ENCODE results near the gene PPM1H.

Gene PPM1H

DNA sequence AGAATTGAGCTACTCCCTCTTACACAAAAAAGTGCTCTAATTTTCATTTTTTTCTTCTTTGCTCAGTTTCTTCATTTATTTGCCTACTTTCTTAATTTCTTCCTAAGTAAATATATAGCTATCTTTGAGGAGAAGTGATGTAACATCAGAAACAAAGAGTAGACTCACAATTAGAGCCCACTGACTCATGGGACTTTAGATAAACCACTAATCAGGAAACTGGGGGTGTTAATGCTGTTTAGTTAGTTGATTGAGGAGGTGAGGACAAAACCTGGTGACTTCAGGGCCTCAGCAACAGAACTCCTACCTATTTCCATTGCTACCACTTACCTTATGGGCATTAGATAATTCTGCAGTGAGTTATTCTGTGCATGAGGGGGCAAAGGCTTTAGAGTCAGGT is 316.6 kb downstream of the PPM1H start:
- Histone ChIP-seq H3K36me3 (ENCODE audit: control insufficient read depth in 2 of 2, insufficient read depth in 1 of 2, low read length in 2 of 2) (no peaks in the 10 kb centered on the region), H3K4me1 (ENCODE audit: control insufficient read depth, insufficient read depth, low read length) (no peaks in the 10 kb centered on the region; the same call in 1 of the 2 replicates), H3K27ac (ENCODE audit: extremely low read depth, low read depth, low read length) (no peak overlapping the region), H3K9me3 (ENCODE audit: control insufficient read depth, insufficient read depth, low read depth, low read length) (no peaks in the 10 kb centered on the region), H3K4me3 (ENCODE audit: low read depth, low read length) (no peak overlapping the region)
- ChIA-PET CTCF (interaction anchor here (0.7 to 1.1 kb wide), 2 partner anchors 80 to 450 kb away, joined by 3 to 4 read pairs; no protein-coding TSS in a partner anchor), POLR2A (interaction anchor here (0.6 kb wide), 1 partner anchor 59 kb away, joined by 3 read pairs; no protein-coding TSS in a partner anchor)
- TF ChIP-seq EGR2 (tag by site-specific recombination; IDR thresholded peaks at IDR 0.05; ENCODE audit: low read depth) (peak; percentile 27; the same call in 1 of the 2 replicates), ZNF157 (tag by site-specific recombination; IDR thresholded peaks at IDR 0.05) (no peak)

DNA sequence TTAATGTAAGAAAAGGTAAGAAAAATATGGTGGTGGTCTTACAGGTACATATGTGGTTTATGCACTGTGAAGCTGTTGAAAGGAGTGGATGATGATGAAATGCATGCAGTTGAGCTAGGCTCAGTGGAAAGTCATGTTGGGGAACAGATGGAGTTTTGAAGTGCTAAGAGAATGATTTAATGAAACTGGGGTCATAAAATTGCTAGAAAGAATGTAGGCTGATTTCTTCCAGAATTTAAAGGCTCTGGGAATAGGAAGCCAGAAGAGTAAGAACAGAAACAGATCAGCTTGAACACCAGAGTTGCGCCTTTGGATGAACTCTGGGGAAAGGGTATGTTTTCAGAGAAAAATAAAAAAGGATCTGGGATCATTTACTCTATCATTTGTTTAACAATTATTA is 321.9 kb downstream of the PPM1H start:
- Histone ChIP-seq H3K27ac (ENCODE audit: extremely low read depth, low read depth, low read length) (no peak overlapping the region), H3K9me3 (ENCODE audit: control insufficient read depth, insufficient read depth, low read depth, low read length) (no peaks in the 10 kb centered on the region), H3K4me1 (ENCODE audit: control insufficient read depth, insufficient read depth, low read length) (no peaks in the 10 kb centered on the region), H3K4me3 (ENCODE audit: low read depth, low read length) (no peak overlapping the region), H3K36me3 (ENCODE audit: control insufficient read depth in 2 of 2, insufficient read depth in 1 of 2, low read length in 2 of 2) (no peaks in the 10 kb centered on the region)
- TF ChIP-seq KLF9 (tag by site-specific recombination; IDR thresholded peaks at IDR 0.05; ENCODE audit: low read depth) = no peak
- TF ChIP-seq ZNF140 (tag by site-specific recombination; IDR thresholded peaks at IDR 0.05) = no peak
- TF ChIP-seq, protein P1, sequence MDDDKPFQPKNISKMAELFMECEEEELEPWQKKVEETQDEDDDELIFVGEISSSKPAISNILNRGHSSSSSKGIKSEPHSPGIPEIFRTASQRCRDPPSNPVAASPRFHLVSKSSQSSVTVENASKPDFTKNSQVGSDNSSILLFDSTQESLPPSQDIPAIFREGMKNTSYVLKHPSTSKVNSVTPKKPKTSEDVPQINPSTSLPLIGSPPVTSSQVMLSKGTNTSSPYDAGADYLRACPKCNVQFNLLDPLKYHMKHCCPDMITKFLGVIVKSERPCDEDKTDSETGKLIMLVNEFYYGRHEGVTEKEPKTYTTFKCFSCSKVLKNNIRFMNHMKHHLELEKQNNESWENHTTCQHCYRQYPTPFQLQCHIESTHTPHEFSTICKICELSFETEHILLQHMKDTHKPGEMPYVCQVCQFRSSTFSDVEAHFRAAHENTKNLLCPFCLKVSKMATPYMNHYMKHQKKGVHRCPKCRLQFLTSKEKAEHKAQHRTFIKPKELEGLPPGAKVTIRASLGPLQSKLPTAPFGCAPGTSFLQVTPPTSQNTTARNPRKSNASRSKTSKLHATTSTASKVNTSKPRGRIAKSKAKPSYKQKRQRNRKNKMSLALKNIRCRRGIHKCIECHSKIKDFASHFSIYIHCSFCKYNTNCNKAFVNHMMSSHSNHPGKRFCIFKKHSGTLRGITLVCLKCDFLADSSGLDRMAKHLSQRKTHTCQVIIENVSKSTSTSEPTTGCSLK (tag by site-specific recombination; IDR thresholded peaks at IDR 0.05) = no peak
- TF ChIP-seq SP3 (tag by site-specific recombination; IDR thresholded peaks at IDR 0.05) = no peak
- TF ChIP-seq ZNF394 (tag by site-specific recombination; IDR thresholded peaks at IDR 0.05; ENCODE audit: borderline replicate concordance) = no peak
- no peak for TF ChIP-seq ZNF24 (tag by site-specific recombination; IDR thresholded peaks at IDR 0.05)
- TF ChIP-seq ZNF266 (tag by site-specific recombination; IDR thresholded peaks at IDR 0.05; ENCODE audit: low read depth) = no peak
- no peak for TF ChIP-seq TRIM28 (IDR thresholded peaks at IDR 0.05; ENCODE audit: borderline replicate concordance, low read length)
- CTCF ChIA-PET = interaction anchor here (1.3 kb wide), 1 partner anchor 539 kb away, joined by 3 read pairs; no protein-coding TSS in a partner anchor
- POLR2A ChIA-PET = interaction anchor here (0.6 kb wide), 1 partner anchor 67 kb away, joined by 4 read pairs; no protein-coding TSS in a partner anchor

DNA sequence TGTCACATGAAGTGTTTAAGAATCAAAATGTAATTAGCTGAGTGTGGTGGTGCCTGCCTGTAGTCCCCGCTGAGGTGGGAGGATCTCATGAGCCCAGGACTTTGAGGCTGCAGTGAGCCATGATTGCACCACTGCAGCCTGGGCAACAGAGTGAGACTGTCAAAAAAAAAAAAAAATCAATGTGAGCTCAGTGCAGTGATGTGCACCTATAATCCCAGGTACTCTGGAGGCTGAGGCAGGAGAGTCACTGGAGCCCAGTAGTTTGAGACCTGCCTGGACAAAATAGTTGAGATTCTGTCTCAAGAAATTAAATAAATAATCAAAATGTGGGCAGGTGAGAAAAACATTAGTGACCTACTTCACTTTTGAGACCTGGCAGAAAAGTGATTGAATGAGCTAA is 328.3 kb downstream of the PPM1H start:
- TF ChIP-seq ZSCAN30 (tag by site-specific recombination; IDR thresholded peaks at IDR 0.05) (no peak), ZNF37A (tag by site-specific recombination; IDR thresholded peaks at IDR 0.05) (no peak), ZNF221 (tag by site-specific recombination; IDR thresholded peaks at IDR 0.05; ENCODE audit: borderline replicate concordance) (no peak)
- no peaks in the 10 kb centered on the region for H3K36me3 ChIP-seq (ENCODE audit: control insufficient read depth in 2 of 2, insufficient read depth in 1 of 2, low read length in 2 of 2)
- peaks cover 3% of the 10 kb centered on the region; the same call in 1 of the 2 replicates for H3K4me1 ChIP-seq (ENCODE audit: control insufficient read depth, insufficient read depth, low read length)
- no peak overlapping the region for H3K4me3 ChIP-seq (ENCODE audit: low read depth, low read length)
- ChIA-PET CTCF (no interaction called here), POLR2A (no interaction called here)
- H3K27ac ChIP-seq (ENCODE audit: extremely low read depth, low read depth, low read length) = no peak overlapping the region
- no peaks in the 10 kb centered on the region for H3K9me3 ChIP-seq (ENCODE audit: control insufficient read depth, insufficient read depth, low read depth, low read length)

GRCh38 chr12:62605981-62606380 is 329.0 kb downstream of the PPM1H start:
- Histone ChIP-seq H3K27ac (ENCODE audit: extremely low read depth, low read depth, low read length) (no peak overlapping the region), H3K4me3 (ENCODE audit: low read depth, low read length) (no peak overlapping the region), H3K9me3 (ENCODE audit: control insufficient read depth, insufficient read depth, low read depth, low read length) (no peaks in the 10 kb centered on the region), H3K4me1 (ENCODE audit: control insufficient read depth, insufficient read depth, low read length) (peaks cover 3% of the 10 kb centered on the region; the same call in 1 of the 2 replicates), H3K36me3 (ENCODE audit: control insufficient read depth in 2 of 2, insufficient read depth in 1 of 2, low read length in 2 of 2) (no peaks in the 10 kb centered on the region)
- POLR2A ChIA-PET = interaction anchor here (0.5 to 0.6 kb wide), 2 partner anchors 17 to 127 kb away, joined by 3 to 4 read pairs; no protein-coding TSS in a partner anchor
- CTCF ChIA-PET = interaction anchor here (0.7 to 1.3 kb wide), 5 partner anchors 9 to 546 kb away, joined by 3 to 7 read pairs (median 4); no protein-coding TSS in a partner anchor
- no peak for TF ChIP-seq ZNF843 (tag by site-specific recombination; IDR thresholded peaks at IDR 0.05)
- TF ChIP-seq TCF7L2 (IDR thresholded peaks at IDR 0.05; ENCODE audit: borderline replicate concordance, low read depth, low read length) = no peak
- TF ChIP-seq ZNF324 (tag by site-specific recombination; IDR thresholded peaks at IDR 0.05) = no peak
